Measurements from ENCODE around the gene ITIH4. TPM values are rescaled to one million over a fixed set of nuclear protein-coding genes. Genes with fewer than 3 reads are reported as not detected.

The ITIH4 gene
- total and polyA plus RNA-seq, 9 of the 15 experiments (the other 6 are each of a cell fraction or from before 2014, with no cell fraction given), result 0.09 to 0.62 (median 0.20) TPM; not detected in 6

GRCh38 chr3:52833202-52833601 is 2.7 kb upstream of the ITIH4 start:
- no peak for DNase-seq (ENCODE audit: extremely low read depth in 1 of 4, low spot score in 3 of 4)
- intact Hi-C loops (cut with micrococcal nuclease), result loop anchor here (5.0 kb wide), 1 partner anchor 91 kb away; no protein-coding TSS in a partner anchor
- TF ChIP-seq ZNF41 (CRISPR knock-in tag; conservative IDR thresholded peaks at IDR 0.05), result no peak

GRCh38 chr3:52831500-52832301 is 1.2 kb upstream of the ITIH4 start:
- intact Hi-C loops (cut with micrococcal nuclease) (loop anchor here (5.0 kb wide), 1 partner anchor 89 kb away; no protein-coding TSS in a partner anchor), in situ Hi-C loops (cut with MboI) (no loop called here)
- no peak for FAIRE-seq
- ATAC-seq, result peak; percentile 39
- 30% methylated on average over 10 of the region's 21 CpGs for WGBS (ENCODE audit: insufficient coverage, low coverage, missing lambda C conversion rate)
- peak; percentile 27 to 67 (median 56) for DNase-seq (ENCODE audit: extremely low read depth in 1 of 4, low spot score in 3 of 4)
- no peak overlapping the region for H3K4me3 ChIP-seq
- H2AFZ ChIP-seq (ENCODE audit: low read depth, low read length), result no peak overlapping the region
- no peaks in the 10 kb centered on the region for H4K20me1 ChIP-seq (replicated peaks; ENCODE audit: control insufficient read depth, insufficient read depth, low read length)
- peaks cover 15 to 20% of the 10 kb centered on the region in 2 experiments for H3K4me1 ChIP-seq (replicated peaks in 1 of 2; ENCODE audit: control insufficient read depth in 2 of 2, insufficient read depth in 2 of 2, low read length in 2 of 2)
- peaks cover 0 to 28% of the 10 kb centered on the region in 2 experiments; a peak in 4 of 5 replicates for H3K27me3 ChIP-seq (ENCODE audit: control insufficient read depth in 2 of 2, insufficient read depth in 2 of 2, low read length in 2 of 2)
- no TSS peak for BruUV-seq (replicated peaks)
- no peaks in the 10 kb centered on the region for H3K36me3 ChIP-seq (ENCODE audit: control insufficient read depth, insufficient read depth, low read length)
- no peaks in the 10 kb centered on the region for H3K9me1 ChIP-seq (ENCODE audit: control insufficient read depth, insufficient read depth, low read length)
- peak overlapping the region in 1 of 2 experiments; percentile 45; a peak in 1 of 4 replicates for H3K9ac ChIP-seq (ENCODE audit: insufficient read depth in 1 of 2, low read depth in 2 of 2, low read length in 2 of 2)
- no peaks in the 10 kb centered on the region for H3K79me2 ChIP-seq (ENCODE audit: control insufficient read depth, insufficient read depth, low read length)
- CTCF ChIA-PET (ENCODE audit: low intra/inter-chr PET ratio), result no interaction called here
- no peak overlapping the region for H3K4me2 ChIP-seq (ENCODE audit: insufficient read depth, low read length)
- H3K9me3 ChIP-seq (replicated peaks; ENCODE audit: control insufficient read depth, insufficient read depth, low read depth, low read length), result no peaks in the 10 kb centered on the region
- POLR2A ChIA-PET, result interaction anchor here (0.7 kb wide), 2 partner anchors 21 to 139 kb away, joined by 3 read pairs; no protein-coding TSS in a partner anchor
- H3K27ac ChIP-seq (ENCODE audit: extremely low read depth, low read depth, low read length), result no peak overlapping the region
- TF ChIP-seq ATF3 (IDR thresholded peaks at IDR 0.05) (peak; percentile 73), ATF3 (CRISPR knock-in tag; conservative IDR thresholded peaks at IDR 0.05) (no peak), NFE2 (IDR thresholded peaks at IDR 0.05; ENCODE audit: low read depth) (no peak), ARID1B (IDR thresholded peaks at IDR 0.05) (no peak), EHMT2 (IDR thresholded peaks at IDR 0.05) (no peak), JUND (IDR thresholded peaks at IDR 0.05; ENCODE audit: borderline replicate concordance, low read depth, low read length) (peak; percentile 79), JUND (tag; IDR thresholded peaks at IDR 0.05; ENCODE audit: borderline replicate concordance, low read depth, low read length) (peak; percentile 61; the same call in 1 of the 3 replicates), ARID3B (CRISPR knock-in tag; IDR thresholded peaks at IDR 0.05; ENCODE audit: borderline replicate concordance) (no peak), FOSL1 (tag; conservative IDR thresholded peaks at IDR 0.05) (peak; percentile 69), SMAD3 (CRISPR knock-in tag; conservative IDR thresholded peaks at IDR 0.05) (no peak)

More at GRCh38 chr3:52833202-52833601, 2.7 kb upstream of the ITIH4 start:
- H3K9me1 ChIP-seq (ENCODE audit: control insufficient read depth, insufficient read depth, low read length), result no peaks in the 10 kb centered on the region
- no peak overlapping the region for H3K4me2 ChIP-seq (ENCODE audit: insufficient read depth, low read length)
- ATAC-seq, result no peak
- no peak overlapping the region for H3K4me3 ChIP-seq
- no TSS peak for BruUV-seq (replicated peaks)
- H4K20me1 ChIP-seq (replicated peaks; ENCODE audit: control insufficient read depth, insufficient read depth, low read length), result no peaks in the 10 kb centered on the region
- H3K36me3 ChIP-seq (ENCODE audit: control insufficient read depth, insufficient read depth, low read length), result no peaks in the 10 kb centered on the region
- H3K4me1 ChIP-seq (replicated peaks in 1 of 2; ENCODE audit: control insufficient read depth in 2 of 2, insufficient read depth in 2 of 2, low read length in 2 of 2), result peaks cover 15 to 20% of the 10 kb centered on the region in 2 experiments
- H3K9ac ChIP-seq (ENCODE audit: insufficient read depth in 1 of 2, low read depth in 2 of 2, low read length in 2 of 2), result no peak overlapping the region
- in situ Hi-C loops (cut with MboI), result no loop called here
- H3K79me2 ChIP-seq (ENCODE audit: control insufficient read depth, insufficient read depth, low read length), result no peaks in the 10 kb centered on the region
- ChIA-PET CTCF (ENCODE audit: low intra/inter-chr PET ratio) (no interaction called here), POLR2A (interaction anchor here (1.7 kb wide), 1 partner anchor 14 kb away, joined by 4 read pairs; no protein-coding TSS in a partner anchor)
- H3K9me3 ChIP-seq (replicated peaks; ENCODE audit: control insufficient read depth, insufficient read depth, low read depth, low read length), result no peaks in the 10 kb centered on the region
- peaks cover 0 to 13% of the 10 kb centered on the region in 2 experiments; a peak in 3 of 5 replicates for H3K27me3 ChIP-seq (ENCODE audit: control insufficient read depth in 2 of 2, insufficient read depth in 2 of 2, low read length in 2 of 2)
- H2AFZ ChIP-seq (ENCODE audit: low read depth, low read length), result no peak overlapping the region
- H3K27ac ChIP-seq (ENCODE audit: extremely low read depth, low read depth, low read length), result no peak overlapping the region
- 51% methylated on average over 14 of the region's 14 CpGs for WGBS (ENCODE audit: insufficient coverage, low coverage, missing lambda C conversion rate)
- no peak for FAIRE-seq

Measured in K562 (cell line).